ENCODE measurements around the gene CD3E. TPM values are rescaled to one million over a fixed set of nuclear protein-coding genes. Genes with fewer than 3 reads are reported as not detected.

Gene CD3E
- total RNA-seq, 1 donor from 2014 or later = not detected

DNA sequence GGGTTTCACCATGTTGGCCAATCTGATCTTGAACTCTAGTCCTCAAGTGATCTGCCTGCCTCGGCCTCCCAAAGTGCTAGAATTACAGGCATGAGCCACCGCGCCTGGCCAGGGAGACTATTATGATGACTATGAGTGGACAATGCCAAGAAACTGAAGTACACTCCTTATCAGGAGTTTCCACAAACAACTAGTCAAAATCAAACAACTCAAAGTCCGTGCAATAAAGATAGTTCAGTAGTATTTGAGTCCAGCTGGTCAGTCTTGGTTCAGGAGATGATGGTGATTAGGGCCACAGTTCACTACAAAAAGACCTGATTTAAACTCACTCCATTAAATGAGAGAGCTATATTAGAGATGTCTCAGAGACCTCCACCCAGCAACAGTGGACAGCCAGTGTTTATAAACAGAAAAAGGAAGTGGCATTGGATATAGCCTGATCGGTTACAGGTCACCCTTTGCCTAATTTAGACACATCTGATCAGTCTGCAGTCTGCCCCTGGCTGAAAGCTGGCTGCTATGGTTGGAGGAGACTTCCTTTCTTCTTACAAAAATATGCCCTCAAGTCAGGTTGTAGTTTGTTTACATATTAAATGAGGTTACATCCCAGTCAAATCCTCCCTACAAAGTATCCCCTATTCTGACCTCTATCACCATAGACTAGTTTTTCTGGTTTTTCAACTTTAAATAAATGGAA is 17.0 kb downstream of the CD3E start:
- H3K36me3 Mint-ChIP-seq = no peaks in the 10 kb centered on the region
- H3K9me3 ChIP-seq (ENCODE audit: low read depth) = no peaks in the 10 kb centered on the region
- H3K4me3 ChIP-seq = no peak overlapping the region
- no peak overlapping the region for H3K27ac ChIP-seq
- H3K79me2 ChIP-seq (ENCODE audit: low read depth) = no peaks in the 10 kb centered on the region
- no peaks in the 10 kb centered on the region for H4K20me1 ChIP-seq (ENCODE audit: low read depth)
- no peak for DNase-seq (ENCODE audit: low spot score)
- peaks cover 8% of the 10 kb centered on the region for H3K4me1 Mint-ChIP-seq
- H3K36me3 ChIP-seq = no peaks in the 10 kb centered on the region
- H3K9ac ChIP-seq = no peak overlapping the region
- no peak overlapping the region for H2AFZ ChIP-seq (replicated peaks)
- TF ChIP-seq, protein P1, sequence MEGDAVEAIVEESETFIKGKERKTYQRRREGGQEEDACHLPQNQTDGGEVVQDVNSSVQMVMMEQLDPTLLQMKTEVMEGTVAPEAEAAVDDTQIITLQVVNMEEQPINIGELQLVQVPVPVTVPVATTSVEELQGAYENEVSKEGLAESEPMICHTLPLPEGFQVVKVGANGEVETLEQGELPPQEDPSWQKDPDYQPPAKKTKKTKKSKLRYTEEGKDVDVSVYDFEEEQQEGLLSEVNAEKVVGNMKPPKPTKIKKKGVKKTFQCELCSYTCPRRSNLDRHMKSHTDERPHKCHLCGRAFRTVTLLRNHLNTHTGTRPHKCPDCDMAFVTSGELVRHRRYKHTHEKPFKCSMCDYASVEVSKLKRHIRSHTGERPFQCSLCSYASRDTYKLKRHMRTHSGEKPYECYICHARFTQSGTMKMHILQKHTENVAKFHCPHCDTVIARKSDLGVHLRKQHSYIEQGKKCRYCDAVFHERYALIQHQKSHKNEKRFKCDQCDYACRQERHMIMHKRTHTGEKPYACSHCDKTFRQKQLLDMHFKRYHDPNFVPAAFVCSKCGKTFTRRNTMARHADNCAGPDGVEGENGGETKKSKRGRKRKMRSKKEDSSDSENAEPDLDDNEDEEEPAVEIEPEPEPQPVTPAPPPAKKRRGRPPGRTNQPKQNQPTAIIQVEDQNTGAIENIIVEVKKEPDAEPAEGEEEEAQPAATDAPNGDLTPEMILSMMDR (IDR thresholded peaks at IDR 0.05) = no peak
- no peak for TF ChIP-seq EZH2phosphoT487 (IDR thresholded peaks at IDR 0.05)
- no peak for TF ChIP-seq EZH2 (IDR thresholded peaks at IDR 0.05)
- peaks cover 8% of the 10 kb centered on the region for H3F3A ChIP-seq (ENCODE audit: low read depth)
- H3K4me2 ChIP-seq = no peak overlapping the region
- no peak overlapping the region for H3K4me3 Mint-ChIP-seq
- no peak overlapping the region for H3K27ac Mint-ChIP-seq
- peaks cover 4% of the 10 kb centered on the region for H3K27me3 Mint-ChIP-seq (ENCODE audit: insufficient read depth, low read depth)
- peaks cover 5% of the 10 kb centered on the region for H3K4me1 ChIP-seq
- H3K9me3 Mint-ChIP-seq = peaks cover 3% of the 10 kb centered on the region
- H3K27me3 ChIP-seq = no peaks in the 10 kb centered on the region

GRCh38 chr11:118322721-118323120 is 18.2 kb downstream of the CD3E start:
- Histone ChIP-seq H3K4me3 (no peak overlapping the region), H2AFZ (replicated peaks) (no peak overlapping the region), H3K27me3 (no peaks in the 10 kb centered on the region), H3K9me3 (ENCODE audit: low read depth) (no peaks in the 10 kb centered on the region), H3K9ac (no peak overlapping the region), H3K79me2 (ENCODE audit: low read depth) (no peaks in the 10 kb centered on the region), H3K36me3 (no peaks in the 10 kb centered on the region), H3F3A (ENCODE audit: low read depth) (no peaks in the 10 kb centered on the region), H4K20me1 (ENCODE audit: low read depth) (no peaks in the 10 kb centered on the region), H3K4me2 (no peak overlapping the region), H3K27ac (no peak overlapping the region), H3K4me1 (no peaks in the 10 kb centered on the region)
- H3K9me3 Mint-ChIP-seq = no peaks in the 10 kb centered on the region
- H3K4me3 Mint-ChIP-seq = no peak overlapping the region
- H3K4me1 Mint-ChIP-seq = peaks cover 4% of the 10 kb centered on the region
- no peaks in the 10 kb centered on the region for H3K36me3 Mint-ChIP-seq
- H3K27ac Mint-ChIP-seq = no peak overlapping the region
- TF ChIP-seq EZH2phosphoT487 (IDR thresholded peaks at IDR 0.05) = no peak
- TF ChIP-seq, protein P1 (IDR thresholded peaks at IDR 0.05) = no peak
- TF ChIP-seq EZH2 (IDR thresholded peaks at IDR 0.05) = no peak
- DNase-seq (ENCODE audit: low spot score) = no peak
- H3K27me3 Mint-ChIP-seq (ENCODE audit: insufficient read depth, low read depth) = peaks cover 2% of the 10 kb centered on the region

DNA sequence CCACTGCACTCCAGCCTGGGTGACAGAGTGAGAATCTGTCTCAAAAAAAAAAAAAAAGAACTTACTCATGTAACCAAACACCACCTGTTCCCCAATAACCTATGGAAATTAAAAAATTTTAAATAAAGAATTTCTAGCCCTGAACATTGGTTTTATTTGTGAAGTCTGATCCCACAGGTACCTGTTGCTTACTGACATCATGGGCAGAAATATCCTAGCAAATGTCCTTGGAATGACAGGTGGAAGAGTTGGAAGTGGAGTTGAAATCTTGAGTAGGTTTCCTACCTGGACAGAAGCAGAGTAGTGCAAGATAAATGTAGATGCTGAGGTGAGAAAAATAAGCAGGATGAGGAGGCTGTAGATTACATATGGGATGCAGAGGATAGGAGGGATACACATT is 20.8 kb downstream of the CD3E start:
- Histone ChIP-seq H2AFZ (replicated peaks) (no peak overlapping the region), H3K4me3 (no peak overlapping the region), H3K27me3 (no peaks in the 10 kb centered on the region), H4K20me1 (ENCODE audit: low read depth) (no peaks in the 10 kb centered on the region), H3K9me3 (ENCODE audit: low read depth) (no peaks in the 10 kb centered on the region), H3K4me1 (no peaks in the 10 kb centered on the region), H3K36me3 (no peaks in the 10 kb centered on the region), H3K9ac (no peak overlapping the region), H3K79me2 (ENCODE audit: low read depth) (no peaks in the 10 kb centered on the region), H3K27ac (no peak overlapping the region), H3K4me2 (no peak overlapping the region), H3F3A (ENCODE audit: low read depth) (no peaks in the 10 kb centered on the region)
- no peak overlapping the region for H3K27ac Mint-ChIP-seq
- no peaks in the 10 kb centered on the region for H3K36me3 Mint-ChIP-seq
- peaks cover 4% of the 10 kb centered on the region for H3K9me3 Mint-ChIP-seq
- H3K4me3 Mint-ChIP-seq = no peak overlapping the region
- H3K4me1 Mint-ChIP-seq = no peaks in the 10 kb centered on the region
- no peak for DNase-seq (ENCODE audit: low spot score)
- TF ChIP-seq EZH2 (IDR thresholded peaks at IDR 0.05) = no peak
- TF ChIP-seq, protein P1 (IDR thresholded peaks at IDR 0.05) = no peak
- TF ChIP-seq EZH2phosphoT487 (IDR thresholded peaks at IDR 0.05) = no peak
- no peaks in the 10 kb centered on the region for H3K27me3 Mint-ChIP-seq (ENCODE audit: insufficient read depth, low read depth)

Measured in neural progenitor cell (in vitro differentiated cells).